GM19324 (cell line): ENCODE data around the gene GRIA4.
A peak's percentile ranks its signal among the peaks of the same experiment; 100 is the strongest.

Source experiments
- ATAC-seq: cut with Tn5 transposase; IDR thresholded peaks from one replicate; pipeline ENCODE4 v1.9.1; 2021; ENCODE audit warnings: mild to moderate bottlenecking, moderate library complexity; ENCODE audit not compliant: unreplicated experiment, low FRiP score

The GRIA4 gene

DNA sequence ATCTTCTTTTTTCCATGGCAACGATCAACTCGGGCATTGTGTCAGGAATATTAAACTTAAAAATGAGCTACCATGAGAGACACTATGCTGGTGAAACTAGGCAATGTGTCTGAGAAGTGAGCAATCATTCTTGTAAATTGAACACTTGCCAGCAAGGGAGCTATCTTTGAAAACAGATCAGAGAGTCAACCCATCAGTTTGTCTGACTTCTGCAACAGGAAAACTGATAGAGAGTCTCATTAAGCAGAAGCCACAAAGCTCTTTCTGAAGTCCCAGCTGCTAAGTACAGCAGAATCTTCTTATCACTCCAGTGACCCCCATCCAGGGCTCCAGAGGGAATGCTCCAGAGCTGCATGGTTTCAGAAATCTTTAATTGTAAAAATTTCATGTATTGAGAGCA, 297.4 kb downstream of the GRIA4 start:
- no peak for ATAC-seq

DNA sequence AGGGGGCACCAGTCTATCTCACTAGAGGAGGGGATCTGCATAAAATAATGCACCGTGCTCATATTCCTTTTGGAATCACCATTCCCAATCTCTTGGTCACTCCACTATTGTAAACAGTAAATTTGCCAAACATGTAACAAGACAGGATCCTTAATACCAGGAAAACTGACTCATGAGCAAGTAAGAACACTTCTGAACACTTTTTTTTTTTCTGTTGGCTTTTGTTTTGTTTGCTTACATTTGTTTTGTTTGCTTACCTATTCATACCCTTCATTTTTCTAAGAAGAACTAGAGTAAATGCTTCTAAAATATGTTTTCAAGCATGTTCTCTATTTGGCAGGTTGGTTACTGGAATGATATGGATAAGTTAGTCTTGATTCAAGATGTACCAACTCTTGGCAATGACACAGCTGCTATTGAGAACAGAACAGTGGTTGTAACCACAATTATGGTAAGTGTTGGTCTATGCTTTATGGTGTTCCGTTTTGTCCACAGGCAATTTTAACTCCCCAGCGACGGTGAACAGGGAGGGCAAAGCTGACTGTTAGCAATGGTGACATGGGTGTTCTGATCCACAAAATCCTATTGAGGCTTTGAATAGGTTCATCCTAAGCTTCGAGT, 300.3 kb downstream of the GRIA4 start:
- no peak for ATAC-seq

DNA sequence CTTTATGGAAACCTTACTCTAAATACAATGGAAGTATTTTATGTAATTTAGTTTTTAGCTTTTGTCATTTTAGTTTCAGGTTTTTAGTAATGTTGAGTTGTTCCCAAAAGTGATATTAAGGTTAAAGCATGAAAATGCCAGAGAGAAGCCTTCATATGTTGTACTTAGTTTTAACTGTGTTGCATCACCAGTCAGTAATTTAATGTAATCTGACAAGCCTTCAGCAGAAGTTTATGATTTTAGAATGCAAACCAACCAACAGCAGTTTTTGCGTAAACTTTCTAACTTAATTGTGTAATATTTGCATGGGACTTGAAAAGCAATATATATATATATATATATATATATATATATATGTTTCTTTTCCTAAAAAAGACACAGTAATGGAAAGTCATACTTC, 301.6 kb downstream of the GRIA4 start:
- ATAC-seq, result no peak

DNA sequence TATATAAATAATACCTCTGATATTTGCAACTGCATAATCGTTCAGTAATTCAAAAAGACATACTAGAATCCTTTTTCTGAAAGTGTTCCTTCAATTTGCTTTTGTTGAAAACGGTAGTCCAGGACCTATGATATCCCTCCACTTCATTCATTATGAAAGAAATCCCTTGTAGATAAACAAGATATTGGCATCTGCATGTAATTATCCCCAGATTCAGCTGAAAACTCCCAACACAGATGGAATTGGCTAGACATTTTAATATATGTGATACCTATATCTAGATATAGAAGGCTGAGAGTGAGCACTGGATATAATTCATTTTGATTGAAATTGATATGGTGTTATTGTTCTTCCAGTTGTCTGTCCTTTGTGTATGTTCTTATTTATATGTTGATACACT, 302.8 kb downstream of the GRIA4 start:
- no peak for ATAC-seq

DNA sequence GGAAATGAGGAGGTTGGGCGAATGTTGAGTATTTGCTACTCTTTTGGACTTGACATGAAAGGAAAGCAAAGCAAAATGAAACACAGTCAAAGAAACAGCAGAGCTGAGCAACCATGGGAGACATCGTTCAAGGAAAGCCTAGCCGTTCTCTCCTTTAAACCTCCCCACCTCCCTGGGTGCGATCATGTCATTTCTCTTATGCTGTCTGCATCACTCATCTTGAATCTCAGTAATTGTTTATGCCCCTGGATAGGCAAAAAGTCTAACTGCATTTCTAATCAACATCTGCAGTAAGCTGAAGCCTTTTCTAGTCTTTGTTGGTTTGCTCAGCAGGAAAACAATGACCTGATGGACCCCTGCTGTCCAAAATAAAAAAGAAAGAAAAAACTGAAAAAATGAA, 305.1 kb downstream of the GRIA4 start:
- no peak for ATAC-seq

DNA sequence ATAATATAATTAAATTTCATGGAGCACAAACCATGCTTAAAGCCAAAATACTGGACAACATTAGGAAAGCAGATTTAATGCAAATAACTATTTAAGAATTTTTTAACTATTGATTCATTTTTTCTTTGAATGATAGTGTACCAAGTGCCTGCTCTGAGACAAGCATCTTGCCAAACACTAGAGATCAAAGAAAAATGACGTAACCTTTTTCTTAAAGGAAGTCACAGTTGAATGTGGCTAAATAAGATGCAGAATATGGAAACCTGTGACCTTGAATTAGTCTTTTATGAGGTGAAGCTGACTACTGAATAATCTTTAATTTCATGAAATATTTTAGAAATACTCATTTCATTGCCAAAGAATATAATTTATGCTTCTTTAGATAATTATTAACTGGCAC, 308.2 kb downstream of the GRIA4 start:
- ATAC-seq, result no peak

DNA sequence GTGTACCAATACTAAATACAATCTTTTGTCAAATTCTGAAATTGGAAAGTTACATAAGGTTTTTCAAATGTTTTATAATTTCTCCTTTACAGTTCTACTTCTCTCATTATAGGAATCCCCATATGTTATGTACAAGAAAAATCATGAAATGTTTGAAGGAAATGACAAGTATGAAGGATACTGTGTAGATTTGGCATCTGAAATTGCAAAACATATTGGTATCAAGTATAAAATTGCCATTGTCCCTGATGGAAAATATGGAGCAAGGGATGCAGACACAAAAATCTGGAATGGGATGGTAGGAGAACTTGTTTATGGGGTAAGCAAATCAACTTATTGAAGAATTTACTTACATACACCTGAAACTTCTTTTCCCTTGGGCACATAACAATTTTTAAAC, 308.7 kb downstream of the GRIA4 start:
- no peak for ATAC-seq

DNA sequence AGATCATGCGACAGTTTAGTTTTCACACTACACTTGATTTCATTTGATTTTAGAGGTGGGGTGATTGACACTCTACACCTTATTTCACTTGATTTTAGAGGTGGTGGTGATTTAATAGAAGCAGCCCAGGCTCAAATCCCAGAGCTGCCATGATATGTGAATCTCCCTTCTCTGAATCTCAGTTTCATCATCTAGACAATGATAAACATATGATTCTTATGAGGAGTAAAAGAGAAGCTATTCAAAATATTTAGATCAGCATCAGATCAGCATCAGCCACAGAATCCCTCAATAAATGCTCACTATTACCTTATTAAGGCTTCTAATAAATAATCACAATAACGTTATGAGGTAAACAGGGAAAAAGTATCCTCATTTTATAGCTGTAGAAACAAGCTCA, 313.4 kb downstream of the GRIA4 start:
- no peak for ATAC-seq

DNA sequence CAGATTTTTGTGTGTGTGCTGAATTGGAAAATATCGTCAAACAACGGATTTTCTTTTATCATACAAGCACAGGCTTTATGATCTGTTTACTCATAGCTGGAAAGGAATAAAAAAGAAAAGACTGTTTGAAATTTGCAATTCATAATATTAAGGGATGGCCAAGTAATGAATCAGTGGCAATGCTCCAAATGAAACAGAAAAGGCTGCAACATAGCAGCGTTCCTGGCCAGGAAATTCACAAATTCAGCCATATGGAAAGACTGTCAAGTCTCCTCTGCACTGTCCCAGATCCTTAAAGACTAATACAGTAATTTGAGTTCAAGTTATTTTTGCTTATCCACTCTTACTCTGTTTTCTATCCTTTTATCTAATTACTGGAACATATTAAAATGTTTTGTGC, 313.9 kb downstream of the GRIA4 start:
- ATAC-seq, result no peak

DNA sequence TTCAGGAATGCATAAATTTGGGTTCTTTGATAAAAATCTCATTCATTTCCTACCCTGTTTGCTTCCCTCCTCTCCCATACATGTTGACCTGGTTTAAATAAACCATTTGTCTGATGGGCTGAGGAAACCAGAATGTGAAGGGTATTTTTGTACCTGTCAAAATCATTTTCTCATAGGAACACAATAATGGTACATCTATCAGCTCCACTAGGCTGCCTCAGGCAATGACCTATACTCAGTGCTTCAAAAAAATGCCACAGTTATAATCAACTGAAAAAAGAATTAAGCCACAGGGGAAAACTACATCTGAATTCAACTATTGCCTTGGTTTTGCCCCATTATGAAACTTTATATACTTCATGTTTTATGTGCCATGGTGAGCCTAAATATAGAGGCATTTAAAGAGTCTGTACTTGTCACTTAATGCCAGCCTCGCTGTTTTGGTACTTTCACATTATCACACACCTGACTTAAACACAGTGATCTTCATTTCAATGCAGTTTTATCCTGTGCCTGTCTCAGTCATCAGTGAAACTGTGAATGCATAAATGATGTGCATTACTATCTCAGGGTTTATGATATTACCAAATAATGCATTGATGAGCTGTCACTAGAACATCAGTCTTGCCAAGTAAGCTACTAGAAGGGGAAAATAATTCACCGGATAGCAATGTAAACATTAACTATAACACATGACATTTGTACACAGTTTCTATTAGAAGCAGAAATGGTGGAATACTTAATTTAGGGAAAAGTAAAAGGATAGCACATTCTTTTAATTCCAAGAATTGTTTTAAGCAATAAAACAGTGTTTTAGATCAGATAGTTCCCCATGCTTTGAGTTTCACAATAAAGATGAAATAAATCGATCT, 319.4 kb downstream of the GRIA4 start:
- ATAC-seq, result no peak

DNA sequence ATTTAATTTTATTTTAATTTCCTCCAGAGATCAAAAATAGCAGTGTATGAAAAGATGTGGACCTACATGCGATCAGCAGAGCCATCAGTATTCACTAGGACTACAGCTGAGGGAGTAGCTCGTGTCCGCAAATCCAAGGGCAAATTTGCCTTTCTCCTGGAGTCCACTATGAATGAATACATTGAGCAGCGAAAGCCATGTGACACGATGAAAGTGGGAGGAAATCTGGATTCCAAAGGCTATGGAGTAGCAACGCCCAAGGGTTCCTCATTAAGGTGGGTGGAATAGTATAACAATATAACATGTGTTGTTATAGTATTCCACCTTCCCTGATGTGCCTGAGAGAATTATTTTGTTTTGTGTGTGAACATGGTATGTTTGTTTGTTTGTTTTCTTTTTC, 323.8 kb downstream of the GRIA4 start:
- no peak for ATAC-seq

DNA sequence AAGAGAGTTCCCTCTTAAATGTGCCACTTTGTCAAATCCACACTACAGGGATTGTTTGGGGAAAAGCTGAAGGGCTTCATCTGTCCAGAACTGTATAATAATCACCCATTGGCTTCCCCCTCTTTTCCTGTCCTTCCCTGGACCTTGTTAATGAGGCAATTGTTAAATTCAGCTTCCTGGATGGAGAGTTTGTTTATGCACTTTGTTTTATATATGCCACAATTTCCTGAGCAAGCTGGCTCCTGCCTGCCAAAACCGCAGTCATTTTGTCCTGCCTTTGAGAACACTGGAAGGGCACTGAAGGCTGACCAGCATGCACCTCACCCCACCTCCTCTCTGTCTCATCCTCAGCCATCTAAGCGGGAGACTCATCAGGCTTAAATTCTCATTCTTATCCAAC, 325.9 kb downstream of the GRIA4 start:
- no peak for ATAC-seq

DNA sequence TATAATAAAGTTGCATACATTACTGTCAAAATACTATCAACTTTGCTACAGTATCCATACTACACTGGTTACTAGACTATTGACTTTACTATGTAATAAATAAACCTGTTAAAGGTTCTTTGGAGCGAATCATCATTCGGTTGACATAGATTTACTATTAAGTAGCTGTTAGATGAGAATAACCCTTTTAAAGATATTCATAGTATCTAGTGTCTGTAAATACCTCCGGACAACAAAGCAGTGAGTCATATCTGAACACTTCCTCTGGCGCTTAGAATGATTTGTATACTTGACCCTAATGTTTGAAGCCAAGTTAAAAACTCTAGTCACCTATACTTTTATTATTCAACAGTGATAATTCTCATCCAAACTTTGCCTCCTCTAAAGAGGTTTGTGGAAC, 327.5 kb downstream of the GRIA4 start:
- peak; percentile 51 for ATAC-seq

DNA sequence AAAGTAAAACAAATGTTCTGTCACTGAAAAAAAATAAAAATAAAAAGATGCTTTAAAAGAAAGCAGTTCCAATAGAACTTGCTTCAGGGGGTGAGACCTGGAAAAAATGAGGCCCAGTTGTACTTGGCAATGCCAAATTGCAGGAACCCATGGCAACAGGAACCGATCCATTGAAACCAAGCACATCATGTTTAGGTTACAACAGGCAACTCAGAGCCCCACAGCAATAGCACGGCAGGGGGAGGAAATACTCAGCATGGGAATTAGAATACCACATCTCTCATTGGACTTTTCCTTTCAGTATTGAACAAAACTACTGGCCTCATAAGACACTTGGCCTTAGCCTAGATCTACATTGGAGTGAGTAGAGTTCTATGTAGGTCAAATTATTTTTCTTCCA, 327.9 kb downstream of the GRIA4 start:
- no peak for ATAC-seq

DNA sequence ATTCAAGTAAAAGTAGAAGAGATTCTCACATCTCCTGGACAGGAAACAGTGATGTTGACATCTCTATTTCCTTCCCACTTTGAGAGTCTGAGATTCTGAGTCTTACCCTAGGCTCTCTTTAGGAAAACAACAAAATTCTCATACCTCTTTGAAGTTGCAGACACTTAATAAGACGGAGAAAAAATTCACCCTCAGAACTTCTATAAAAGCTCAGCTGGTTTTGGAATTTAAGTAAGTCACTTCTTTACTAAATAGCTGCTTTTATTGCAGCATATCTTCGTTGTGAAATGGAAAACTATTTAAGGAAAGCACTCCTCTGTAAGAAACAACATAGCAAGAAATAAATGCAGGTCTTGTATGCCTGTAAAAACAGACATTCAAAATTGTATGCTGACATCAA, 333.0 kb downstream of the GRIA4 start:
- no peak for ATAC-seq

DNA sequence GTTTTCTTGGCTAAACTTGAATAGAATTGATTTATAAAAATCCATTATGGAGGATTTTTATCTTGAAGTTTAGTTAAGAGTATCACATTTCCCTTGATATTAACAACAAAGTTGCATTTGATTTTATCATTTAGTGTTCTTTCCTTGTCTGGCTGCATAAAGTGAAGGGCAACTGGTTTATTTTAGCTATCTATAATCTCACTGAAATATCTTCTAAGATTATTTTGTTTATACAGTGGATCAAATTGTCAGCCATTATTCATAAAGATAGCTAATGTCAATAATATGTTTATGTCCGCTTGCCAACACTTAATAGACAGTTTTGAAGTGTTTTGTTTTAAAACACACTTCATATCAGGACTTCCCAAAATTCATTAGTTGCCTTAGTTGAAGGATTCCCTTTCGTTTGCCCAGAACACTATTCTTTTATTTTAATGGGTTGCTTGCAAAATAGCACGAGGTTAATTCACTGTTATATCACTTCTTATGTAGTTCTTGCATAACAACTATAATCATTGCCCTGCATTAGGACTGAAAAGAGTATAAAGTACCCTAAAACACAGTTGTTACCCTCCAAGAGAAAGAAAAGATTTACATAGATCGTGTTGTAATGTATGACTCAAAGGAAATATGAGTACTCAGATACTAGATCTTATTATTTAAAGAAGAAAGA, 339.2 kb downstream of the GRIA4 start:
- no peak for ATAC-seq

DNA sequence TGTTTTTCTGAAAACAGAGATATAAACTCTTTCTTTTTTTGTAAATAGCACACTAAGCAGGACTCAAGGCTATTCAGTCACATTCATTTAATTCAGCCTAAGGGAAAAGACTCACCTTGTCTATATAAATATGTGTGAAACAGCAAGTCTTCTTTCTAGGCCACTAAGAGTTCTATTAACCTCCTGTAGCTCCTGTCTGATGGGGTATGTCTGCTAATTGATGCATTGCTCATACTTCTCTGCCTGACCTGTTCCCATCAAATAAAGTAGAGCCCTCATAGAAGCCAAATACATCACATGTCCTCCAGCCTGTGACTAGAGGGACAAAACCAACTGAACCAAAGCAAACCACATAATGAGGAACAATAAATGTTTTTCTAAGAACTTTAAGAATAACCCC, 344.0 kb downstream of the GRIA4 start:
- no peak for ATAC-seq

DNA sequence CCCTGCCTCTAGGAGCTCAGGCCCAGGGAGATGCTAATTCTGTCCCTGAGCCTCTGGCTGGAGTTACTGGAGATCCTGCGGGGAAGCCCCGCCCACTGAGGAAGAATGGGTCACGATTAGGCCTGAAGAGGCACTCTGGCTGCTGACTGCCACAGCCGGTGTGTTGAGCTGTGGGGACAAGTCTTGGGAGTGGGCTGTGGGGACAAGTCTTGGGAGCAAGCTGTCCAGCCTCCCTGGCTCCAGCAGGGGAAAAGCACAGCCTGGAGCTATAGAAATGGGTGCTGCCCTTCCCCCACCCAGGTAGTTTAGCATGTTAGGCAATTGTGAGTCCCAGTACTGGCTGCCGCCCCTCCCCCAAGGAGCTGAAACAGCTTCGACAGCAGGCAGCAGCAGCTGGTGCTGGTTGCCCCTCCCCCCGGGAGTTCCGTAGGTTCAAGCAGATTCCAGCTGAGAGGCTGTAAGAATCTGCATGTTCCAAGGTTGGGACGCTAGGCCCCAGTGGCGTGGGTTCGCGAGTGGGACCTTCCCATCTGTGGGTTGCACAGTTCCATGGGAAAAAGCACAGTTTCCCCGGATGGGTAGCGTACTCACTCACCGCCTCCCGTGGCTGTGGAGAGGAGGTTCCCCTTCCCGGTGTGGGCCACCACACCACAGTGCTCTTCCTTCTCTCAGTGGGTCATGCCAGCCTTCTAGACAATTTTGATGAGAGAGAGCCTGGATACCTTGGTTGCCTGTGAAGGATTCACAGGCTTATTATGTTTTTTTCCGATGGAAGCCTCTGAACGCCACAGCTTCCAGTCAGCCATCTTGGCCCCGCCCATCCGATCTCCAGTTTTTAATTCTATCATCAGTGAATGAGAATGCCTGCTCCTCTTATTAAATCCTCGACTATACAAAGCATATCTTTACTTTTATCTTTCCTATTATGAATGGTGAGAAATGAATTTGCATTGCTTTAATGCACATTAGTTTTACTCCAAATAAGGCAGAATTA, 350.7 kb downstream of the GRIA4 start:
- no peak for ATAC-seq

DNA sequence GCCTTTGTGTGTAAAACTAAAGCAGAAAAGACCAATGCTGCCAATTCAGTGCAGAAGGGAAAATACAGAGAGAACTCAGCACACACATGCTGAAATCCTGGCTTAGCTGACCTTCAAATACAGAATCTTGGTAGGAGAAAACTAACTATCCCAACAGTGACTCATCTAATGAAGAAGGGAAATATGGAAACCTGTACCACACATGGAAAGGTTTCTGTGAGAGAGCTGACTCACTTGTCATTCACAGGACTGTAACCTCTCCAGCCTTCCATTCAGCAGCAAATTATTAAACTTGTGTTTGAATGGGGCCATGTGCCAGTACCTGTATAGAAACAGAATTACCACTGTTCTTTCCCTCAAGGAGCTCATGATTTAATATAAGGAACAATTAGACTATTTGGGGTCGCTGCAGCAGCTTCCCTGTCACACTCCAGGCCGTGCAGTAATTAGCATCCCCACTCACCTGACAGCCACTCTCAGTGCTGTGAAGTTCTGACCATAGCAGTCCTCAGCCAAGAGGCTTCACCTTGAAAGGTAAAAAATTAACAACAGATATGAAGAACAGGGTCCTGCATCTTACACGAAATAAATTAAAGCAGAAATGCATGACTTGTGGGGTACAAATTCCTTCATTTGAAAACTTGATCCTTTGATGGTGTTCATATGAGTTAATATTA, 358.3 kb downstream of the GRIA4 start:
- ATAC-seq, result no peak

DNA sequence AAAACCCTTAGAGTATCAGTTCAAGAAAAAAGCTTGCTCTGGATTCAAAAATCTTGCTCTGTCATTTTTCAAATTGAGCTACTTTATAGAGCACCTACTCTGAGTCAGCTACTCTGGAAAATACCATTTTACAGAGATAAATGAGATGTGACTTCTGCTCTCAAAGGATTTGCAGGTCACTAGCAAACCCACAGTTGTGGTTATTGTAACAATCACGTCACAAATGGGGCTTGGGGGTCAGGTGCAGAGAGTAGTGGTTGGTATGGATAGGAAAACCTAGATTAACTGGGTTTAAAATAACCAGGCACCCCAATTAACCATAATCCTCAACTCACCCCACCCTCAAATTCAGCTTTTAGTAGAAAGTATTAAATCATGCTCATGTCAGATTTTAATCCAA, 359.9 kb downstream of the GRIA4 start:
- no peak for ATAC-seq
